SK-N-SH treated with all-trans-retinoic acid at 6 μM for 48 hours (cell line): ENCODE results near the gene LARP4.

Experiments used
- ATAC-seq: fragments of 200-7000 bp; cut with Tn5 transposase; 3 replicates; pipeline ENCODE4 v1.9.1; 2020; ENCODE audit warnings: mild to moderate bottlenecking, moderate library complexity
- ARNTL ChIP-seq: fragments of 450-650 bp; formaldehyde crosslinking; IDR thresholded peaks from 2 replicates; pipeline ENCODE4 v1.5.0; 2020; ENCODE audit warnings: low read depth, mild to moderate bottlenecking, moderate library complexity, borderline replicate concordance
- CREB5 ChIP-seq: fragments of 250-450 bp; sonication (Bioruptor Pico); IDR thresholded peaks from 2 replicates; pipeline ENCODE4 v1.5.1; 2020; ENCODE audit warnings: low read depth, mild to moderate bottlenecking, moderate library complexity
- CSRNP3 ChIP-seq: fragments of 250-450 bp; sonication (Bioruptor Pico); IDR thresholded peaks from 2 replicates; pipeline ENCODE4 v1.5.1; 2021; ENCODE audit warnings: mild to moderate bottlenecking, moderate library complexity
- ESRRG ChIP-seq: fragments of 250-450 bp; sonication (Bioruptor Pico); IDR thresholded peaks from 2 replicates; pipeline ENCODE4 v1.6.1; 2021; ENCODE audit warnings: mild to moderate bottlenecking
- ISL1 ChIP-seq: fragments of 250-450 bp; sonication (Bioruptor Pico); IDR thresholded peaks from 2 replicates; pipeline ENCODE4 v2.1.2; 2022; ENCODE audit warnings: mild to moderate bottlenecking, moderate library complexity
- OSR1 ChIP-seq: fragments of 250-450 bp; sonication (Bioruptor Pico); IDR thresholded peaks from 2 replicates; pipeline ENCODE4 v1.8.0; 2022; ENCODE audit warnings: moderate library complexity, mild to moderate bottlenecking, inconsistent platforms
- PATZ1 ChIP-seq: fragments of 250-450 bp; sonication (Bioruptor Pico); IDR thresholded peaks from 2 replicates; pipeline ENCODE4 v1.8.0; 2020; ENCODE audit warnings: mild to moderate bottlenecking, moderate library complexity, borderline replicate concordance
- POU6F1 ChIP-seq: fragments of 250-450 bp; sonication (Bioruptor Pico); IDR thresholded peaks from 2 replicates; pipeline ENCODE4 v1.8.0; 2021; ENCODE audit warnings: low read depth, mild to moderate bottlenecking, moderate library complexity, borderline replicate concordance
- PPARA ChIP-seq: fragments of 250-450 bp; sonication (Bioruptor Pico); IDR thresholded peaks from 2 replicates; pipeline ENCODE4 v1.5.0; 2020; ENCODE audit warnings: mild to moderate bottlenecking, borderline replicate concordance
- RARB ChIP-seq: fragments of 250-450 bp; sonication (Bioruptor Pico); IDR thresholded peaks from 2 replicates; pipeline ENCODE4 v1.8.0; 2021; ENCODE audit warnings: mild to moderate bottlenecking, moderate library complexity
- TCF4 ChIP-seq: fragments of 250-450 bp; sonication (Bioruptor Pico); IDR thresholded peaks from 2 replicates; pipeline ENCODE4 v1.8.0; 2021; ENCODE audit warnings: mild to moderate bottlenecking, moderate library complexity, borderline replicate concordance
- TOX ChIP-seq: fragments of 250-450 bp; sonication (Bioruptor Pico); IDR thresholded peaks from 2 replicates; pipeline ENCODE4 v1.8.0; 2021; ENCODE audit warnings: mild to moderate bottlenecking, moderate library complexity, borderline replicate concordance
- TSHZ2 ChIP-seq: fragments of 250-450 bp; sonication (Bioruptor Pico); IDR thresholded peaks from 2 replicates; pipeline ENCODE4 v1.5.0; 2020; ENCODE audit warnings: mild to moderate bottlenecking, moderate library complexity
- ZC3H10 ChIP-seq: fragments of 250-450 bp; sonication (Bioruptor Pico); IDR thresholded peaks from 2 replicates; pipeline ENCODE4 v1.5.1; 2021; ENCODE audit warnings: mild to moderate bottlenecking, moderate library complexity
- ZFP3 ChIP-seq: fragments of 250-450 bp; sonication (Bioruptor Pico); IDR thresholded peaks from 2 replicates; pipeline ENCODE4 v1.5.0; 2020; ENCODE audit warnings: mild to moderate bottlenecking, moderate library complexity
- ZFP30 ChIP-seq: fragments of 450-650 bp; formaldehyde crosslinking; IDR thresholded peaks from 2 replicates; pipeline ENCODE4 v1.5.0; 2022; ENCODE audit warnings: mild to moderate bottlenecking, moderate library complexity
- ZNF70 ChIP-seq: fragments of 450-650 bp; formaldehyde crosslinking; IDR thresholded peaks from 2 replicates; pipeline ENCODE4 v1.5.0; 2020; ENCODE audit warnings: mild to moderate bottlenecking, moderate library complexity
- ZNF8 ChIP-seq: fragments of 450-650 bp; formaldehyde crosslinking; IDR thresholded peaks from 2 replicates; pipeline ENCODE4 v1.5.0; 2020; ENCODE audit warnings: mild to moderate bottlenecking, moderate library complexity

The LARP4 gene

GRCh38 chr12:50402264-50403000 lies 1.7 kb downstream of the LARP4 start:
- ATAC-seq, result no peak

GRCh38 chr12:50403001-50403440 lies 2.3 kb downstream of the LARP4 start:
- TF ChIP-seq ZNF70 (CRISPR knock-in tag) (no peak), OSR1 (no peak), CSRNP3 (CRISPR knock-in tag) (no peak), CREB5 (CRISPR knock-in tag) (no peak), PATZ1 (CRISPR knock-in tag) (no peak), ZC3H10 (CRISPR knock-in tag) (no peak), POU6F1 (CRISPR knock-in tag) (no peak)
- TF ChIP-seq, all 23 proteins: peak for 0

More at GRCh38 chr12:50402264-50403000, 1.7 kb downstream of the LARP4 start:
- TF ChIP-seq TCF4, result no peak
- no peak for TF ChIP-seq PATZ1 (CRISPR knock-in tag)
- no peak for TF ChIP-seq ZFP30 (CRISPR knock-in tag)
- no peak for TF ChIP-seq ZC3H10 (CRISPR knock-in tag)
- TF ChIP-seq ISL1 (CRISPR knock-in tag), result no peak
- TF ChIP-seq OSR1, result no peak
- no peak for TF ChIP-seq ZFP3 (CRISPR knock-in tag)
- no peak for TF ChIP-seq RARB
- TF ChIP-seq ZNF70 (CRISPR knock-in tag), result no peak
- TF ChIP-seq ESRRG (CRISPR knock-in tag), result no peak
- no peak for TF ChIP-seq TSHZ2
- TF ChIP-seq CREB5 (CRISPR knock-in tag), result no peak

GRCh38 chr12:50404307-50404706 lies 3.6 kb downstream of the LARP4 start:
- no peak for ATAC-seq
- TF ChIP-seq ZNF70 (CRISPR knock-in tag) (no peak), PPARA (CRISPR knock-in tag) (no peak), TOX (CRISPR knock-in tag) (no peak), ZNF8 (CRISPR knock-in tag) (no peak), CSRNP3 (CRISPR knock-in tag) (no peak), PATZ1 (CRISPR knock-in tag) (no peak), ZC3H10 (CRISPR knock-in tag) (no peak), ARNTL (CRISPR knock-in tag) (no peak), ISL1 (CRISPR knock-in tag) (no peak), ZFP3 (CRISPR knock-in tag) (no peak)

More at GRCh38 chr12:50403001-50403440, 2.3 kb downstream of the LARP4 start:
- no peak for ATAC-seq
